ENCODE measurements around the gene CAPN10.

The CAPN10 gene

DNA sequence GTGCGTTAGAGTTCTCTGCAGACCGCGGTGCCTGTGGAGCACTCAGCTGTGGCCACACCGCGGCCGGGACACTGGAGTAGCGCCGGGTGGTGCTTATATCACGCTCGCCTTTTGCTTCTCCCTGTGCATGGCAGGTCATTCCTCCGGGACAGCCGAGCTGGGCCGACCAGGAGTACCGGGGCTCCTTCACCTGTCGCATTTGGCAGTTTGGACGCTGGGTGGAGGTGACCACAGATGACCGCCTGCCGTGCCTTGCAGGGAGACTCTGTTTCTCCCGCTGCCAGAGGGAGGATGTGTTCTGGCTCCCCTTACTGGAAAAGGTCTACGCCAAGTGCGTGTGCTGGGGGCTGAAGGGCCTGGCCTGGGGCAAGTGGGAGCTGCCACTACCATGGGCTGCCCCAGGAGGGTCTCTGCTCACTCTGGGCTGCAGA lies 4.2 kb downstream of the CAPN10 start:
- DNase-seq, result no peak

DNA sequence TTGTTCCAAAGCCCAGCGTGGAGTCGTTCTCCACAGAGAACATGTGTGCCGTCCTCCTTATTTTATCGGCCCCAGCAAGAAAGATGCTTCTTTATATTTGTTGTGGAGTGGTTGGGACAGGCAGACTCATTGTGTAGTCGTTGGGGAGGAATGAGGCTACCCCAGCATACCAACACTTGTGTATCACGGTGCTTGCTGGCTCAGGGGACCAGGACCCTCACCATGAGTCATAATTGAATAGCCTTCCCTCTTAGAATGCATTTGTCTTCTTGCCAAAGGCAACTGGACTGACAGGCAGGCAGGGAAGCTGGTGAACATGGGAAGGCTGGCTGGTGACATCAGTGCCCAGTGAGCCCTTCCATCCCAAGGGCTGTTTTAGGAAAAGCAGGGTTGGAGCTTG lies 4.7 kb downstream of the CAPN10 start:
- no peak for DNase-seq

DNA sequence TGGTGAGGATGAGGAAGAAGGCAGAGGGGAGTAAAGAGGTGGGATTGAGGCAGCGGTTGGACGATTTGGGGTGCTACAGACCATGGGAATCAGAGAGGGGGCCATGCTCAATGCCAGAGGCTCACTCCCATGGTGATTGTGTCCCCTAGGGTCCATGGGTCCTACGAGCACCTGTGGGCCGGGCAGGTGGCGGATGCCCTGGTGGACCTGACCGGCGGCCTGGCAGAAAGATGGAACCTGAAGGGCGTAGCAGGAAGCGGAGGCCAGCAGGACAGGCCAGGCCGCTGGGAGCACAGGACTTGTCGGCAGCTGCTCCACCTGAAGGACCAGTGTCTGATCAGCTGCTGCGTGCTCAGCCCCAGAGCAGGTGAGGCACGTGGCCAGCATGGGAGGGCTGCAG lies 5.2 kb downstream of the CAPN10 start:
- no peak for DNase-seq

DNA sequence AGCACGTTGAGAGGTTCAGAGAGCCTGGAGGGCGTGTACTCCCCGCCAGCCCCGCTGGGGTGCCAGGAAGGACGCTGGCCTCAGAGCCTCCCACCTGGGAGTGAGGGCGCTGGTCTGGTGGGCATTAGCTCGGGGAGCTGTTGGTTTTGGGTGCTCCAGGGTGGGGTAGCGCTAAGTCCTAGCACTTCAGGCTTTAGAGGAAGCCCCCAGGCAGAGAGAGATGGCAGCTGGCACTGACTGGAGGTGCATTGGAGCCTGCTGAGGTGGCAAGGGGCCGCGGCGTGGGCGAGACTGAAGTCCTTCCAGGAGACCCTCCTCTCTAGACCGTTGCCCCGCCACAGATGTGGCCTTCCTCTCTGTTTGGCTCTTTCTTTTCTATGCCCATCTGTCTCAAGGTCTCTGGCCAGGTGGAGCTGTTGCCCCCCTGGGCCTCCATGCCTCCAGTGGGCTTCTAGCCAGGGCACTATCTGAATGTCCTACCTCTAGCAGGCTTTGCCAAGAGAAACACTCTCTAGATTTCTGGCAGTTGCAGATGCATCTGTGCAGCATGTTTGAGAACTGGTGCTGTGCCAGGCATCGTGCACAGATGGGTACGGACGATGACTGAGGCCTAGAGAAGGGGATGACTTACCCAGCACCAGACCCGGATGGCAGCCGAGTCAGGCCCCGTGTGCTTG lies 6.6 kb downstream of the CAPN10 start:
- DNase-seq, result no peak

DNA sequence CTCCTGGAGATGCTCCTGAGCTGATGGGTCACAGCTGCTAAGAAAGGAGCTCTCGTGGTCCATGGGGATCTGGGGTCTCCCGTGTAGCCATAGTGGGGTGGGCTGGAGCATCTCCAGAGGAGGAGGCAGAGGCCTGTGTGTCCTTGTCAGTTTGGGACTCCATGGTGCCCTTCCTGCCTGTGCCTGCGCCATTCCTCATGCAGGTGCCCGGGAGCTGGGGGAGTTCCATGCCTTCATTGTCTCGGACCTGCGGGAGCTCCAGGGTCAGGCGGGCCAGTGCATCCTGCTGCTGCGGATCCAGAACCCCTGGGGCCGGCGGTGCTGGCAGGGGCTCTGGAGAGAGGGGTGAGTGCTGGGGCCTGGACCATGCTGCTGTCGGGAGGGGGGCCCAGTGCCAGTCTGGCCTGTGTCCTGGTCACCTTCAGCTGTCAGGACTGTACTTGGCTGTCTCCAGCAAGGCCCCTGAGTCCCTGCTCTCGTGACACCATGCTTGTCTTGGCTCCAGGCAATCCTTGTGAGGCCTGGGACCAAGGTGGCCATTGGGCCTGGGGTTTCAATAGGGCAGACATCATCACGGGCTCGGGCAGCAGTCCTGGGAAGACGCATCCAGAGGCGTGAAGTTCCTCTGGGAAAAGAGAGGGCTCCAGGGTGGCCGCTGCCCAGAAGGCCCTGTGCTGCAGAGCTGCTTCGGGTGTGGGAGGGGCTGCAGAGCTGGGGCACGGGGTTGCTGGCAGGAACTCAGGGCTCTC lies 7.3 kb downstream of the CAPN10 start:
- DNase-seq, result no peak

DNA sequence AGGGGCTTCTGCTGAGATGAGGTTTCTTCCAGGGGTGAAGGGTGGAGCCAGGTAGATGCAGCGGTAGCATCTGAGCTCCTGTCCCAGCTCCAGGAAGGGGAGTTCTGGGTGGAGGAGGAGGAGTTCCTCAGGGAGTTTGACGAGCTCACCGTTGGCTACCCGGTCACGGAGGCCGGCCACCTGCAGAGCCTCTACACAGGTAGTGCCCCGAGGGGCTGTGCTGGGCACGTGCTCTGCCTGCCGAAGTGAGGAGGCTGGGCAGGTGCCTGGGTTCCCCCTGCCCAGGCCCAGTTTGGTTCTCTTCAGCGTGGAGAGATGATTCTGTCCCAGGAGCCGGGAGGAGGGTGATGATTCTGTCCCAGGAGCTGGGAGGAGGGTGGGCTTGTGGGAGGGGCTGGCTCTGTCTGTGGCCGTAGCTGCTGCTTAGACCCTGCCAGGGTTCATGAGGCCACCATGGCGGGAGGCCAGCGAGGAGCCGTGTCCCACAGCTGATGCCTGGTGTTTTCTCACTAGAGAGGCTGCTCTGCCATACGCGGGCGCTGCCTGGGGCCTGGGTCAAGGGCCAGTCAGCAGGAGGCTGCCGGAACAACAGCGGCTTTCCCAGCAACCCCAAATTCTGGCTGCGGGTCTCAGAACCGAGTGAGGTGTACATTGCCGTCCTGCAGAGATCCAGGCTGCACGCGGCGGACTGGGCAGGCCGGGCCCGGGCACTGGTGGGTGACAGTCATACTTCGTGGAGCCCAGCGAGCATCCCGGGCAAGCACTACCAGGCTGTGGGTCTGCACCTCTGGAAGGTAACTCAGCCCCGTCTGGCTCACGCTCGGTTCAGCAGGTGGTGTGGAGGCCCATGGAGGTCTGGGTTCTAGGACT lies 8.2 kb downstream of the CAPN10 start:
- DNase-seq, result no peak

DNA sequence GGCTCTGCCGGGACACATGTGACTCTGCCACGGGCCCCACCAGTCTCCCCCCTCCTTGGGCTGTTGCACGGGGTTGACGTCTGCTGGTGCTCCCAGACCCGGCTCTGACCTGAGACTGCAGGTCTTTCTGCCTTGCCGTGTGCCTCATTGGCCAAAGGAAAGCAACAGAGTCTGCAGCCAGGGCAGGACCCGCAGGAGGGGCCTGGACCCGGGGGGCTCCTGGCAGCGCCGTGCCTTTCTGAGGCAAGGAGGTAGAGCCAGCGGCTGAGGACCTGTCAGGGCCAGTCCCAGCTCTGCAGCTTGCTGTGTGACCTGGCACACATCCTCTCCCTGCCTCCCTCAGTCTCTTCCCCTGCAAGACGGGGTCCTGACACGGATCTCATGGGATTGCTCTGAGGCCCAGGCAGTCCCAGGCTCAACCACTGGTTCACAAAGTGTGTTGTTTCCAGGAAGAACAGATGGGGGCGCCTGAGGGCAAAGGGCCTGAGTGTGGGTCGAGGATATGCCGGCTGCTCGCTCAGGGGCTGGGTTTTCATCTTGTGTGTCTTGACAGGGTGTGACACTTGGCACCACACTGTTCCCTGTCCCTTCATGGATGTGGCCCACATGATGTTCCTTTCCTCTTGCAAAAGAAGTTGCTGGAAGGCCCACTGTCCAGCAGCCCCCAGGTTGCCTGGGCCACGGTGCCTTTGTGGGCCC lies 9.0 kb downstream of the CAPN10 start:
- peak; percentile 8 for DNase-seq

DNA sequence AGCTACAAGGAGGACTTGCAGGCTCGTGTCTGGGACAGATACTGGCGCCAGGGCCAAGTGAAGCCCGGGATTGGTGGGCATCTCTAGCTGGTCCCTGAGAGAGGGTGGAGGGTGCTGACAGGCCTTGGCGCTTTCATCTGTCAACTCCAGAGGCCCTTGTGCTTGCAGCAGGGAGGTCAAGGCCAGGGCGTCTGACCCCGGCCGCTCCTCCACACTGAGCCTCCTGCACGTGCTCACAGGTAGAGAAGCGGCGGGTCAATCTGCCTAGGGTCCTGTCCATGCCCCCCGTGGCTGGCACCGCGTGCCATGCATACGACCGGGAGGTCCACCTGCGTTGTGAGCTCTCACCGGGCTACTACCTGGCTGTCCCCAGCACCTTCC lies 9.5 kb downstream of the CAPN10 start:
- no peak for DNase-seq

DNA sequence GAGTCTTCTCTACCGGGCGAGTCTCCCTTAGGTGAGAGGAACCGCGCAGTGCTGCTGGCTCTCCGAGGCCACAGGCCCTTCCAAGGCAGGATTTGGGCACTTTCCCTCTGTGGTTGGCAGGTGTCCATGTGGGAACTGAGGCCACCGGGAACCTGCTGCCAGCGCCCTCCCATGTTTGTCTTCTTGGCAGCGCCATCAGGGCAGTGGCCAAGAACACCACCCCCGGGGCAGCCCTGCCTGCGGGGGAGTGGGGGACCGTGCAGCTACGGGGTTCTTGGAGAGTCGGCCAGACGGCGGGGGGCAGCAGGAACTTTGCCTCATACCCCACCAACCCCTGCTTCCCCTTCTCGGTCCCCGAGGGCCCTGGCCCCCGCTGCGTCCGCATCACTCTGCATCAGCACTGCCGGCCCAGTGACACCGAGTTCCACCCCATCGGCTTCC lies 10.0 kb downstream of the CAPN10 start:
- no peak for DNase-seq

DNA sequence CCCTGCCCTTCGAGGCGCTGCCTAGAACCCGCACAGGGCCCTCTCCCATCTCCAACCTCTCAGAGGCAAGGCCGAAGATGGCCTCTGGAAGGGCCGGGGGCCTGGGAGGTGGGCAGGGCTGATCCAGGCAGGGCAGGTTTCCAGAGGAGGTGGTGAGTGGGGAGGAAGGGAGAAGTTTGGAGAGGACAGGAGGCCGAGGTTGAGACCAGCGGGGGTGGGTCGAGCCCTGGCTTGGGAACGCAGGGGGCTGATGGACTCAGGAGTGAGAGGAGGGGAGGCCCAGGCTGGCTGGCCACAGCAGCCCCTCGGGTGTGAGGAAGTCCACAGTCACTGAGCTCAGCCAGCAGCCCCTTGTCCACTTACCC lies 10.5 kb downstream of the CAPN10 start:
- DNase-seq, result no peak

DNA sequence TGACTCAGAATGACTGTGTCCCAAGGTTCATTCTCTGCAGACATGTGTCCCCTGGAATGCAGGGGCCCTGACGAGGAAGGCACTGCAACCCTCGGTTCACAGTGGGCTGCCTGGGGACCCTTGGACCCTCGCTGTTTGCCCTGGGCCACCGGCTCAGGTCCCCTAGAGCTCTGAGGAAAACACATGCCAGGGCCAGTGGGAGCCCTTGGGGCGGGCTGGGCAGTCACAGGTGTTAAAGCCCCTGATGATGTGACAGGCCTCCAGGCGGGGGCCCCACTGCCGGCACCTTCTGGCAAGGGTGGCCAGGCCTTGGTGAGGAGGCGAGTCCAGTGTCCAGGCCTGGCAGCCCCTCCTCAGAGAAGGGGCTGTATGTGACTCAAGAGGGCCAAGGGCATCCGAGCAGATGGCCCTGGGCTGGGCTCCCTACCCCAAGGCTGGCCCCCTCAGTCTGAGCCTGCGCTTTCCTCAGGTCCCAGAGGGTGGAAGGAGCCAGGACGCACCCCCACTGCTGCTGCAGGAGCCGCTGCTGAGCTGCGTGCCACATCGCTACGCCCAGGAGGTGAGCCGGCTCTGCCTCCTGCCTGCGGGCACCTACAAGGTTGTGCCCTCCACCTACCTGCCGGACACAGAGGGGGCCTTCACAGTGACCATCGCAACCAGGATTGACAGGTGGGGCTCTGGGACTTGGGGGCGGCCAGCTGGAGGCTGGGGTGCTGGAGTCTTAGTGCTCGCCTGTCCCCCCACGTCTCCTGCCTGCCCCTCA lies 11.1 kb downstream of the CAPN10 start:
- DNase-seq, result no peak

DNA sequence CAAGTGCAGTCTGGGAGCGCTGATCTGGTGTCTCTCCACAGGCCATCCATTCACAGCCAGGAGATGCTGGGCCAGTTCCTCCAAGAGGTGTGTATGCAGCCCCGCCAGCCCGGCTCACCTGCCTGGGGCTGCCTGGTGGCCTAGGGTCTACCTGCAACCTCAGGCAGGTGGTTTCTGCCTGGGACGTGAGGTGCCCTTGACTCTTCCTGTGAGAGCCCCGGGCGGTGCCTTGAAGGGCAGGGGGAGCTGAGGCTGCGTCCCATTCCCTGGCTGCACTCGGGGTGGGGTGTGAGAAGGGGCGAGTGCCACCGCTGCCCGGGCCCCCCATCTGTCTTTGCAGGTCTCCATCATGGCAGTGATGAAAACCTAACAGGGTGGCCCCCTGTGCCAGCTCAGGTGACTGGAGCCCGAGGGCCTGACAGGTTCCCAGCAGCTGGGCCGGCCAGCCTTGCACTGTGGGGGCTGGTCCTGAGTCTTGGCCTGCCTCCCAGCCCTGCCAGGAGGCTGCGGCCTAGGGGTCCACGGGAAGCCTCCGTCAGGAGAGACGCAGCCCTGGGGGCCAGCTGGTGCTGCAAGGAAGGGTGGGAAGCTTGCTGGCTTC lies 11.9 kb downstream of the CAPN10 start:
- no peak for DNase-seq

DNA sequence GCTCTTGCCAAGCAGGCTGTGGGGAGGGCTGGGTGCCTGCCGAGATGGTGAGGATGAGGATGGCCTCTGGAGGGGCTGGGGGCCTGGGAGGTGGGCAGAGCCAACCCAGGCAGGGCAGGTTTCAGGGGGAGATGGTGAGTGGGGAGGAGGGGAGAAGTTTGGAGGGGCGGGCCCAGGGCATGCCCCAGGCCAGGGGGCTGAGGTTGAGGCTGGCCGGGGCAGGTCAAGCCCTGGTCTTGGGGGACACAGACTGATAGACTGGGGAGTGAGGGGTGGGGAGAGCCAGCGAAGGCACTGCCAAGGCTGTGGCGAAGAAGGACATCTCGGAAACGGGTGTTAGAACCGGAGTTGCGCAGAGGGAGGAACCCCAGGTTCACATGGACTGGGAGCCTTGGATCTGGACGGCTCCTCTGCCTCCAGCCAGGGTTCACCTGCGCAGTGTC lies 12.6 kb downstream of the CAPN10 start:
- DNase-seq, result no peak

DNA sequence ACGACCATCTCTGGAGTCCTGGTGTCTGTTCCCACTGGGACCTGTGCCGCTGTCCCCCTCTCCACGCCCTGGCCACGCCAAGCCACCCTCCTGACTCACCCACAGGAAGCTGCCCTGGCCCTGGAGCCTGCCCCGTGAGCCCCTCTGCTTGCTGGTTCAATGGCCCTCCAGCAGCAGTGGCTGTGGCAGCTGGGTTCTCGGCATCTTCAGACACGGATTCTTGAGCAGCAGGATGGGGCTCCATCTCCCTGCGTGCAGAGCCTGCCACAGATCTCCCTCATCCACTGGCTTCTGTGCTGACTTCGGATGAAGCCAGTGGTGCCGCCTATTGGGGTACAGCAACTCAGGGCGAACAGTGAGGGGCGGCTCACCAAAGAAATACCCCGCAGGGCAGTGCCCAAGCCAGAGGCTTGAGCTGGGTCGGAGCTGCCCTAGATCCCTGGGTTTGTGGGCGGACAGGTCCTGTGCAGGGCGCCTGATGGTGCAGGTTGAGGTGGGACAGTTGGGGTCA lies 14.0 kb downstream of the CAPN10 start:
- DNase-seq, result no peak

DNA sequence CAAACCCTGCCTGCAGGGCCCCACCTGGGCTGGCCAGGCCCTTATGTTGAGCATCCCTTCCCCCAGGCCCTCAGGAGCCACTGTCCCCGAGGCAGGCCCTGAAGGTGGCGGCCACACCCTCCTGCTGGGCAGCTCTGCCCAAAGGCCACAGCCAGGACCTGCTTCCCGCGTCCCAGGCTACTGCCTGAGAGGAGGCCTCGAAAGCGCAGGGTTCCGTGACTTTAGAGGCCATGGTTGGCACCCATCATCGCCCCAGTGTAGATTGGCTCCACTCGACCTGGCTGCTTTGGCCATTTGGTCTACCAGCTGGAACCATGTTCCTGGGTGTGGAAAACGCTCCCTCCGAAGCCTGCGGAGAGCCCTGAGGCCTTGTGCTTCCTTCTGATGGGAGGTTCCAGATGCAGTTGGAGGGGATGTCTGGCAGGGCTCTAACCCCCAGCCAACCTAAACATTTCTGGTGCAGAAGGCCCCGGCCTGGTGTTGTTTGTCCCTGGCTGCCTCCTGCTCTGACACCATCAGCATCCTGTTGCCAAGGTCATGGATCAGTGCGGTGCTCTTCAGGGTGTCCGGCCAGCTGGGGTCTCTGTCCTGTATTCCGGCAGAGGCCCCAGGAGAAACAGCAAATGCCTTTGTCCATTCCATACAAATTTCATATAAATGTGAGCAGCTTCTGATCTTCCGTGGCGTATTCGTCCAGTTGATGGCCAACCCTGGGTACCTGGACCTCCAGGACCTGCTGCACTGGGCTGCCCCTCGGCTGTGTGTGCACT lies 14.7 kb downstream of the CAPN10 start:
- no peak for DNase-seq

DNA sequence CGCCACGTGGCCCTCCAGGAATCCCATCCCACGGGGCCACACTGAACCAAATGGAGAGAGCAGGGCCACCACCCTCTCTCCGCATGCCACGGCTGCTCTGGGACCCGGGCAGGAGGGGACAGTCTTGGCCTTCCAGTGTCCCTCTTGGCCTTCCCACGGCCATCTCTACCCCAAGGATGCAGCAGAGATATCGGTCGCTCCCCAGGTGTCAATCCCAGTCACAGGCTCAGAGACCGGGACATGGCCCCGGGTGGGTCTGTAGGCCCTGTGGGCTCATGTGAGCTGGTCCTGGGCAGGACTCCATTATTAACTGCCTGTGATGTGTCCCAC lies 15.3 kb downstream of the CAPN10 start:
- DNase-seq, result no peak

DNA sequence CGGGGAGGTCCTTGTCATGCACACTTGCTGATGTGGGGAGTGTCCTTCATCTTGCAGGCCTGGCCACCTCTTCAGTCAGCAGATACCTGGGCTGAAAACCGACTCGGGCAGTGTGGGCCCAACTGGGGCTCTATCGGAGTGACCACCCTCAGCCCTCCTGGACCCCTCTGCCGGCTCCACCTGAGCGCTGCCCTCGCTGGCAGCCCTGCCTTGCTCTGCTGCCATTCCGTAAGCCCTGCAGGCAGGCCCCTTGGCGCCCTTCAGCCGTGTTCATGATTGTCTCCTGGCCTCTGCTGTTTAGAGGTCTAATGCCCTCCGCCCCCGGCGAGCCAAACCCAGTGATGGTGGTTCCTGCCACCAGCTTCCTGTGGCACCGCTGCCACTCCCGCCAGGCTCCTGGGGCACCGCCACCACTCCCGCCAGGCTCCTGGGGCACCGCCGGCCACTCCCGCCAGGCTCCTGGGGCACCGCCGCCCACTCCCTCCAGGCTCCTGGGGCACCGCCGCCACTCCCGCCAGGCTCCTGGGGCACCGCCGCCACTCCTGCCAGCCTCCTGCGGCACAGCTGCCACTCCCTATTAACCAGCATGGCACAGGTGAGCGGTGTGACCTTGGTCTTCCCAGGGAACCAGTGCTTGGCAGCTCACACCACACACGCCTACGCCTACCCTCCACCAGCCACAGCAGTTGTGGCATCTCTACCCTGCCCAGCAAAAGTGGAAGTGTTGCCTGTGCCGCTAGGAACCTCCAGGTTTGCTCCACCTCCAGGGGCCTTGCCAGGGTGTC lies 15.9 kb downstream of the CAPN10 start:
- no peak for DNase-seq

DNA sequence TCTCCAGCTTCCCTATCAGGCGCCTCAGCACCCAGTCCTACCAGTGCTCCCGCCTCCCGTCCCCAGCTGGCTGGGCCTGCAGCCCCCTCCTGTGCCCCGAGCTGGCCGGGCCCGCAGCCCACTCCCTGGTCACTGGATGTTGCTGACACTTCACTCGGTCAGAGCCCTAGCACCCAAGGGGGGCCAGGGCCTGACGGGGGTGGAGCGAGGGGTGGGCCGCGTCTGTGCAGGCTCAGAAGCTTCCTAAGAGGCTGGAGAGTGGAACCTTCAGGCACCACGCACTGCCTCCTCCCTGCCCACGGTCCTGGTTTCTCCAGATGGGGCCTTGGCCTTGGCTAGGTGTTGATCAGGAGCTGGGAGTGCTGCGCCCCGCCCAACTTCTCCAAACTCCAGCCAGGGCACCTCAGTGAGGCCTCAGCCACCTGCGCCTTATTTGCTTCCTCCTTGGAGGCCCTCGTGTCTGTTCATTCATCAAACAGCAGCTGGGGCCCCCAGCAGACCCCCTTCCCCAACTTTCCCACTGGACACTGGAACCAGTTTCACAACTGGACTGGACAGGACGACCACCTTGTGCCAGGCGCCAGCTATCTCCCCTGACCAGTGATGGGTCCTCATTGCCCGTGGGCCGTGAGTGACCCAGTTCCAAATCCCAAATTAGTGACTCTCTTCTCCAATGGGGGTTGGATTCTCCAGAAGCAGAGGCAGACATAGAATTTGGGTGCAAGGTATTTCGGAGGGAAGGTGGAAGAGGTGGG lies 16.7 kb downstream of the CAPN10 start:
- DNase-seq, result no peak

DNA sequence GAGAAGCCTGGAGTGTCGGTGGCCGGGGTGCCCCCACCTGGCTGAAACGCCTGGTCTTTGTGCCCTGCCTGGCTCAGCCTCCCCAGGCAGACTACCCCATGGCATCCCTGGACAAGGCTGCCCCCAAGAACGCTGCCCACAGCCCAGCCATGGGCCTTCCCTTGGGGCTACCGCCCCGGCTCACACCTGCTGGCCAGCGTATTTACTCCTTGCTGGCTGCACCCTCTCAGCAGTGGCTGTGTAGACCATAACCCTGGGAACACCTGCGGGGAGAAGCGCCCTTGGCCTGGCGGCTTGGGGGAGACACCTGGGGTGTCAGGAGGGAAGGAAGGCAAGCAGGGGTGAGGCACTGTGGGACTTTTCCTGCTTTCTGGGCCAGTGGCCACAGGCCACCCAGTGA lies 17.3 kb downstream of the CAPN10 start:
- DNase-seq, result no peak
